Endothelial cell of umbilical vein (primary cell): ENCODE results near the gene PRSS22. TPM values are rescaled to one million over a fixed set of nuclear protein-coding genes. Genes with fewer than 3 reads are reported as not detected.

Experiments
- BruUV-seq: library from RNA; stranded (reverse); fragments of 400-500 nt; replicated peaks from 2 replicates; lab custom pipeline; 2021; lab: Mats Ljungman, UMichigan
- CTCF ChIA-PET: fragments of 300-600, 350-600 bp; sonication (Branson Sonifier 250); formaldehyde crosslinking; loops from one replicate; lab custom pipeline; 2021; ENCODE audit warnings: antibody characterized with exemption, inconsistent platforms; lab: Charles Lee
- POLR2A ChIA-PET: fragments of 300-600, 350-600 bp; sonication (Branson Sonifier 250); formaldehyde crosslinking; loops from one replicate; lab custom pipeline; 2021; ENCODE audit warnings: antibody characterized with exemption, inconsistent platforms; lab: Charles Lee
- DNase-seq: peaks from one replicate; pipeline ENCODE4 v3.0.0-alpha.2; 2011; ENCODE audit warnings: low read depth, low spot score
- FAIRE-seq: peaks from 2 replicates; lab custom pipeline; 2011; peaks lifted over from hg19 to GRCh38; lab: Jason Lieb, UNC
- H2AFZ ChIP-seq: 2 replicates; pipeline ENCODE4 v1.6.0; 2012; ENCODE audit warnings: low read depth, low read length, control low read depth, inconsistent platforms
- H3K27ac ChIP-seq: 2 replicates; pipeline ENCODE4 v1.5.1; 2011; ENCODE audit warnings: low read depth, mild to moderate bottlenecking, control low read depth, low read length, moderate library complexity; ENCODE audit not compliant: insufficient read depth
- H3K27me3 ChIP-seq, 2 experiments: 2 replicates each; pipeline versions ENCODE4 v1.6.0 to v1.6.1; 2011; ENCODE audit warnings: low read length in 2 of 2, mixed read lengths in 1 of 2; ENCODE audit not compliant: control insufficient read depth in 2 of 2, insufficient read depth in 2 of 2
- H3K36me3 ChIP-seq, 2 experiments: 2 replicates in 1 of 2; 3 replicates in 1 of 2; pipeline ENCODE4 v1.5.1; 2011; ENCODE audit warnings: low read length in 2 of 2, mild to moderate bottlenecking in 1 of 2, moderate library complexity in 1 of 2; ENCODE audit not compliant: control insufficient read depth in 2 of 2, insufficient read depth in 2 of 2; ENCODE audit errors: extremely low read depth in 1 of 2
- H3K4me1 ChIP-seq: 3 replicates; pipeline ENCODE4 v1.5.1; 2011; ENCODE audit warnings: mild to moderate bottlenecking, low read length; ENCODE audit not compliant: control insufficient read depth, insufficient read depth; ENCODE audit errors: extremely low read depth
- H3K4me2 ChIP-seq: 2 replicates; pipeline ENCODE4 v1.6.1; 2011; ENCODE audit warnings: low read length, control low read depth, mixed read lengths; ENCODE audit not compliant: insufficient read depth
- H3K4me3 ChIP-seq, 3 experiments: fragments of 200-600 bp in 1 of 3; sonication (generic), shearing (Covaris generic) in 1 of 3; replicated peaks in 1 of 3; 2 replicates each; pipeline ENCODE4 v1.5.1; 2011 to 2016; ENCODE audit warnings: control low read depth in 3 of 3, low read length in 3 of 3, mild to moderate bottlenecking in 2 of 3, inconsistent platforms in 1 of 3, low read depth in 1 of 3, moderate library complexity in 1 of 3; ENCODE audit not compliant: insufficient read depth in 1 of 3
- H3K79me2 ChIP-seq: 2 replicates; pipeline ENCODE4 v1.6.0; 2012; ENCODE audit warnings: low read length, inconsistent platforms; ENCODE audit not compliant: control insufficient read depth, insufficient read depth
- H3K9ac ChIP-seq: replicated peaks from 2 replicates; pipeline ENCODE3; 2011; ENCODE audit warnings: low read length, control low read depth; ENCODE audit not compliant: insufficient read depth; ENCODE audit errors: extremely low read depth
- H3K9me1 ChIP-seq: replicated peaks from 3 replicates; pipeline ENCODE4 v1.6.0; 2011; ENCODE audit warnings: mild to moderate bottlenecking, low read length; ENCODE audit not compliant: control insufficient read depth, insufficient read depth; ENCODE audit errors: extremely low read depth
- H3K9me3 ChIP-seq: replicated peaks from 2 replicates; pipeline ENCODE4 v1.5.1; 2012; ENCODE audit warnings: low read length, inconsistent platforms; ENCODE audit not compliant: control insufficient read depth, insufficient read depth
- H4K20me1 ChIP-seq: replicated peaks from 2 replicates; pipeline ENCODE3; 2011; ENCODE audit warnings: mild to moderate bottlenecking, low read length; ENCODE audit not compliant: control insufficient read depth, insufficient read depth; ENCODE audit errors: extremely low read depth
- EZH2 ChIP-seq: IDR thresholded peaks from 2 replicates; pipeline ENCODE4 v1.6.1; 2012; ENCODE audit warnings: borderline replicate concordance, low read depth, mild to moderate bottlenecking, moderate library complexity, low read length, inconsistent platforms; ENCODE audit not compliant: severe bottlenecking
- FOS ChIP-seq: IDR thresholded peaks from 2 replicates; pipeline ENCODE4 v1.6.1; 2011; ENCODE audit warnings: mild to moderate bottlenecking, low read length, moderate library complexity, borderline replicate concordance; ENCODE audit not compliant: insufficient read depth
- GATA2 ChIP-seq: IDR thresholded peaks from 2 replicates; pipeline ENCODE4 v1.7.0; 2011; ENCODE audit warnings: low read depth, mild to moderate bottlenecking, moderate library complexity, mixed read lengths, low read length; ENCODE audit not compliant: insufficient read length, insufficient read depth
- JUN ChIP-seq: IDR thresholded peaks from 2 replicates; pipeline ENCODE4 v1.6.1; 2011; ENCODE audit warnings: borderline replicate concordance, low read depth; ENCODE audit not compliant: insufficient read length, insufficient read depth
- MAX ChIP-seq: IDR thresholded peaks from 2 replicates; pipeline ENCODE4 v1.6.1; 2011; ENCODE audit not compliant: insufficient read depth, insufficient read length
- MYC ChIP-seq: IDR thresholded peaks from one replicate; pipeline ENCODE4 v1.6.1; 2011; ENCODE audit warnings: mild to moderate bottlenecking, low read depth, low read length
- POLR2A ChIP-seq: IDR thresholded peaks from 2 replicates; pipeline ENCODE4 v1.6.1; 2012; ENCODE audit warnings: low read depth, mild to moderate bottlenecking, control low read depth, low read length
- POLR2AphosphoS5 ChIP-seq: IDR thresholded peaks from 2 replicates; pipeline ENCODE4 v1.6.1; 2012; ENCODE audit warnings: low read depth, mild to moderate bottlenecking, control low read depth, low read length, moderate library complexity; ENCODE audit not compliant: insufficient read depth
- dilution Hi-C: fragments of 300-500 bp; cut with MboI; formaldehyde crosslinking; loops from one replicate; pipeline ENCODE4 v1.15.0; 2019; ENCODE audit warnings: low sequenced_read_pairs; ENCODE audit not compliant: extremely low pct_ligation_motif_present
- intact Hi-C: fragments of 100-400 bp; cut with micrococcal nuclease; formaldehyde crosslinking; loops from one replicate; pipeline ENCODE4 v1.10.0; 2022
- polyA plus RNA-seq, 4 experiments: library from polyadenylated mRNA; depleted of rRNA in 3 of 4; stranded (reverse) in 3 of 4; unstranded in 1 of 4; fragments of >200 nt; gene quantifications; 2 replicates each; pipeline versions ENCODE4 v1.2.1 to v1.2.3, GENCODE V29; 2011 to 2012; ENCODE audit warnings: missing spikeins in 1 of 4
- total RNA-seq: library from RNA; stranded (reverse); gene quantifications from 2 replicates; pipeline ENCODE4 v1.2.3, GENCODE V29; 2021
- TF ChIP-seq, protein P1 (sequence below), 2 donors: IDR thresholded peaks; 1 replicate in 1 of 2; 2 replicates in 1 of 2; pipeline ENCODE4 v1.5.1; 2011; ENCODE audit warnings: low read length in 2 of 2, mild to moderate bottlenecking in 2 of 2, moderate library complexity in 2 of 2, control low read depth in 1 of 2, inconsistent platforms in 1 of 2, low read depth in 1 of 2; ENCODE audit not compliant: insufficient read depth in 1 of 2; ENCODE audit errors: extremely low read depth in 1 of 2

Gene PRSS22
- total and polyA plus RNA-seq, 2 donors (not counting 3 experiments of a cell fraction or from before 2014, with no cell fraction given): not detected

DNA sequence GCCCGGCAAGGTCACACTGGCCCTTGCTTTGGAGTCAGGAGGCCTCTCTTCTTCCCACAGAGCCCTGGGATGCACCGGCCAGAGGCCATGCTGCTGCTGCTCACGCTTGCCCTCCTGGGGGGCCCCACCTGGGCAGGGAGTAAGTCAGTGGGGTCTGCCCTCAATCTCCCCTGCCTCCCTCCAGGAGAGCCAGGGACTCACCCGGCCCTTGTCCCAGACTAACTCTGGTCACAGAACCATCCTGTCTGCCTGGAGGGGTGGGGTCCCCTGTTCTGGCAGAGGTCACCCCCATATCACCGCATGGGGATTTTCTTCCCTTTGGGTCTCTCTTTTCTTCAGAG, 27.6 kb downstream of the PRSS22 start:
- Histone ChIP-seq H3K27me3 (no peaks in the 10 kb centered on the region), H3K9me1 (no peaks in the 10 kb centered on the region), H3K79me2 (no peaks in the 10 kb centered on the region), H4K20me1 (no peaks in the 10 kb centered on the region), H3K9me3 (no peaks in the 10 kb centered on the region), H3K9ac (no peak overlapping the region), H3K36me3 (no peaks in the 10 kb centered on the region), H2AFZ (no peak overlapping the region), H3K4me1 (peaks cover 4% of the 10 kb centered on the region), H3K4me2 (no peak overlapping the region), H3K4me3 (no peak overlapping the region), H3K27ac (no peak overlapping the region)
- TF ChIP-seq EZH2: no peak
- TF ChIP-seq GATA2: no peak
- TF ChIP-seq FOS: no peak
- no peak for TF ChIP-seq MAX
- TF ChIP-seq JUN: no peak
- TF ChIP-seq POLR2AphosphoS5: no peak
- no peak for TF ChIP-seq MYC
- TF ChIP-seq POLR2A: no peak
- TF ChIP-seq, protein P1, sequence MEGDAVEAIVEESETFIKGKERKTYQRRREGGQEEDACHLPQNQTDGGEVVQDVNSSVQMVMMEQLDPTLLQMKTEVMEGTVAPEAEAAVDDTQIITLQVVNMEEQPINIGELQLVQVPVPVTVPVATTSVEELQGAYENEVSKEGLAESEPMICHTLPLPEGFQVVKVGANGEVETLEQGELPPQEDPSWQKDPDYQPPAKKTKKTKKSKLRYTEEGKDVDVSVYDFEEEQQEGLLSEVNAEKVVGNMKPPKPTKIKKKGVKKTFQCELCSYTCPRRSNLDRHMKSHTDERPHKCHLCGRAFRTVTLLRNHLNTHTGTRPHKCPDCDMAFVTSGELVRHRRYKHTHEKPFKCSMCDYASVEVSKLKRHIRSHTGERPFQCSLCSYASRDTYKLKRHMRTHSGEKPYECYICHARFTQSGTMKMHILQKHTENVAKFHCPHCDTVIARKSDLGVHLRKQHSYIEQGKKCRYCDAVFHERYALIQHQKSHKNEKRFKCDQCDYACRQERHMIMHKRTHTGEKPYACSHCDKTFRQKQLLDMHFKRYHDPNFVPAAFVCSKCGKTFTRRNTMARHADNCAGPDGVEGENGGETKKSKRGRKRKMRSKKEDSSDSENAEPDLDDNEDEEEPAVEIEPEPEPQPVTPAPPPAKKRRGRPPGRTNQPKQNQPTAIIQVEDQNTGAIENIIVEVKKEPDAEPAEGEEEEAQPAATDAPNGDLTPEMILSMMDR (IDR thresholded peaks at IDR 0.05; ENCODE audit: extremely low read depth in 1 of 2, insufficient read depth in 1 of 2, low read depth in 1 of 2, low read length in 2 of 2): no peak
- FAIRE-seq: no peak
- POLR2A ChIA-PET: no interaction called here
- no peak for DNase-seq
- CTCF ChIA-PET: interaction anchor here (1.3 kb wide), 1 partner anchor 9 kb away, joined by 8 read pairs; no protein-coding TSS in a partner anchor
- intact Hi-C loops: loop anchor here (10.0 kb wide), 1 partner anchor 56 kb away; the partner anchor contains the start of gene ELOB
- dilution Hi-C loops: no loop called here
- no TSS peak for BruUV-seq
